Panc1 (cell line): Measurements from ENCODE around the gene CYB5A. TPM values are rescaled to one million over a fixed set of nuclear protein-coding genes. Genes with fewer than 3 reads are reported as not detected.

Experiments
- ATAC-seq: fragments of 200-7000 bp; cut with Tn5 transposase; 2 replicates; pipeline ENCODE4 v1.9.1; 2020; ENCODE audit warnings: mild to moderate bottlenecking, moderate library complexity
- BruUV-seq: library from RNA; stranded (reverse); fragments of 400-500 nt; replicated peaks from 2 replicates; lab custom pipeline; 2021; lab: Mats Ljungman, UMichigan
- CTCF ChIA-PET: fragments of 300-600 bp; sonication (Branson Sonifier 250); formaldehyde crosslinking; loops from one replicate; lab custom pipeline; 2022; ENCODE audit warnings: antibody characterized with exemption; lab: Charles Lee
- POLR2A ChIA-PET: fragments of 300-600 bp; sonication (Branson Sonifier 250); formaldehyde crosslinking; loops from one replicate; lab custom pipeline; 2022; ENCODE audit warnings: antibody characterized with exemption; lab: Charles Lee
- DNase-seq: peaks from one replicate; pipeline ENCODE4 v3.0.0-alpha.2; 2010; ENCODE audit warnings: low read depth, low spot score
- H3K27ac ChIP-seq: 2 replicates; pipeline ENCODE4 v1.5.1; 2011; ENCODE audit warnings: mild to moderate bottlenecking, low read length, inconsistent platforms
- H3K27me3 ChIP-seq: fragments of 200-500 bp; sonication (Bioruptor generic); 2 replicates; pipeline ENCODE4 v1.6.0; 2014; ENCODE audit warnings: low read length, inconsistent platforms; ENCODE audit not compliant: control insufficient read depth, insufficient read depth
- H3K36me3 ChIP-seq: fragments of 200-500 bp; sonication (Bioruptor generic); 2 replicates; pipeline ENCODE4 v1.5.1; 2014; ENCODE audit warnings: inconsistent platforms, mild to moderate bottlenecking, low read length, moderate library complexity; ENCODE audit not compliant: control insufficient read depth, insufficient read depth
- H3K4me1 ChIP-seq: 2 replicates; pipeline ENCODE4 v1.5.1; 2011; ENCODE audit warnings: inconsistent platforms, mild to moderate bottlenecking, low read length, moderate library complexity; ENCODE audit not compliant: control insufficient read depth, insufficient read depth
- H3K4me3 ChIP-seq, 2 experiments: 2 replicates each; pipeline ENCODE4 v1.5.1; 2011 to 2012; ENCODE audit warnings: low read depth in 2 of 2, low read length in 2 of 2, mild to moderate bottlenecking in 2 of 2, inconsistent platforms in 1 of 2, moderate library complexity in 1 of 2
- H3K9me3 ChIP-seq: fragments of 200-500 bp; sonication (Bioruptor generic); 2 replicates; pipeline ENCODE4 v1.5.1; 2014; ENCODE audit warnings: low read depth, mild to moderate bottlenecking, inconsistent platforms, low read length, moderate library complexity; ENCODE audit not compliant: control insufficient read depth, insufficient read depth
- POLR2AphosphoS5 ChIP-seq: IDR thresholded peaks from 2 replicates; pipeline ENCODE4 v1.6.1; 2012; ENCODE audit warnings: mild to moderate bottlenecking, low read depth, low read length, moderate library complexity
- SIN3A ChIP-seq: IDR thresholded peaks from 2 replicates; pipeline ENCODE4 v1.6.1; 2012; ENCODE audit warnings: low read depth, mild to moderate bottlenecking, low read length, moderate library complexity, borderline replicate concordance; ENCODE audit not compliant: insufficient read depth
- TCF7L2 ChIP-seq: IDR thresholded peaks from 2 replicates; pipeline ENCODE4 v1.6.1; 2011; ENCODE audit warnings: mild to moderate bottlenecking, low read depth, low read length, inconsistent platforms
- in situ Hi-C: cut with HindIII; loops from 2 replicates; pipeline ENCODE4 v1.10.0; 2016; ENCODE audit warnings: low sequenced_read_pairs, low pct_unique_long_range_greater_than_20kb
- intact Hi-C: fragments of 100-400 bp; cut with micrococcal nuclease; formaldehyde crosslinking; loops from one replicate; pipeline ENCODE4 v1.10.0; 2022; ENCODE audit not compliant: unreplicated experiment
- total RNA-seq: library from RNA; stranded (reverse); gene quantifications from one replicate; pipeline ENCODE4 v1.2.1, GENCODE V29; 2021; ENCODE audit not compliant: unreplicated experiment
- TF ChIP-seq, protein P1 (sequence below), 2 experiments: IDR thresholded peaks; 2 replicates each; pipeline ENCODE4 v1.6.1; 2011 to 2012; ENCODE audit warnings: low read depth in 2 of 2, control low read depth in 1 of 2, low read length in 1 of 2, mild to moderate bottlenecking in 1 of 2, moderate library complexity in 1 of 2; ENCODE audit not compliant: insufficient read depth in 1 of 2
- TF ChIP-seq, protein P2 (sequence below): fragments of 450-650 bp; IDR thresholded peaks from 2 replicates; pipeline ENCODE4 v1.5.1; 2017; ENCODE audit warnings: mild to moderate bottlenecking

Gene CYB5A
- total RNA-seq, 1 experiment from 2014 or later = 51.3 TPM

DNA sequence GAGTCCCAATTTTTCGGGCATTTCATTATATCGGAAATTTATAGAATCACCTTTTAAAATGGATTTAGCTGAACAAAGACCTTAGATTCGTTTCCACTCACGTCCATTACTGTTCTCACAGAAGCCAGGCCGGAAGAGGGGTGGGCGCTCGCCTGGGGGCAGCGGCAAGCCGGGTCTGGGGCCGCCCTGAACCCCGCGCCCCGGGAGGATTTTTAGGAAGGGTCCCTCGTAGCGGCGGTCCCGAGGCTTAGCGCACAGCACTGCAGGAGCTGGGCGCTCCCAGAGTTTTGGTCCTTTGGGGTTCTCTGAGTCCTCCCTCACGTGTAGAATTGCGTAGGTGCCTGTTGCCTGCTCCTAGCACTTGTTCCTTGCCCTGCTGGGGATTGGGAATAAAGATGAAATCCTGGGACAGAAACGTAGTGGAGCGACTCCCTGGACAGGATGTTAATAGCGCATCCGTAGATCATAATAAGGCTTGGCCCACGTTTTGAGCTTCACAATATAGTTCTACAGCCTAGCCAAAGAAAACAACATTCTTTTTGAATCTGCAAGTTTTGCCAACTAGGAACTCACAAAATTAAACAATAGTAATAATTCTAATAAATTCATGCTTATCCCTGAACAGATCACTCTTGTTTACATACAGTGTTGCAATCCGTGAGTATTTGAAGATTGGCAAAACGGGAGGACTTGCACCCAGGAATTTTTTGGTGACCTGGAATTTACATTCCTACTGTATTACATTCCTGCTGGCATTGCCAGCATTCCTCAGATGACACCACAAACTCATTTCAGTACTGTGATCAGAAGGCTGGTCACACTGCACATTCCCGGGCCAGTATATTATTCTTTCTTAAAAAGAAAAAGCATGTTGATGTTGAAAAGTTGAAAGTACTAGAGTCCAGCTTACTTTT is 24.8 kb upstream of the CYB5A start:
- Histone ChIP-seq H3K27me3 (no peaks in the 10 kb centered on the region; the same call in 1 of the 2 replicates), H3K4me3 (no peak overlapping the region), H3K36me3 (no peaks in the 10 kb centered on the region), H3K4me1 (0 out of 2 replicates have a peak, but pooled peaks cover 4% of the 10 kb centered on the region), H3K27ac (no peak overlapping the region), H3K9me3 (no peaks in the 10 kb centered on the region)
- CTCF ChIA-PET = interaction anchor here (0.6 to 0.7 kb wide), 2 partner anchors 98 to 236 kb away, joined by 3 to 5 read pairs; no protein-coding TSS in a partner anchor
- in situ Hi-C loops (no loop called here), intact Hi-C loops (no loop called here)
- POLR2A ChIA-PET = no interaction called here
- DNase-seq (no peak), ATAC-seq (peak; percentile 82)
- BruUV-seq = no TSS peak
- TF ChIP-seq SIN3A = no peak
- TF ChIP-seq, protein P1, sequence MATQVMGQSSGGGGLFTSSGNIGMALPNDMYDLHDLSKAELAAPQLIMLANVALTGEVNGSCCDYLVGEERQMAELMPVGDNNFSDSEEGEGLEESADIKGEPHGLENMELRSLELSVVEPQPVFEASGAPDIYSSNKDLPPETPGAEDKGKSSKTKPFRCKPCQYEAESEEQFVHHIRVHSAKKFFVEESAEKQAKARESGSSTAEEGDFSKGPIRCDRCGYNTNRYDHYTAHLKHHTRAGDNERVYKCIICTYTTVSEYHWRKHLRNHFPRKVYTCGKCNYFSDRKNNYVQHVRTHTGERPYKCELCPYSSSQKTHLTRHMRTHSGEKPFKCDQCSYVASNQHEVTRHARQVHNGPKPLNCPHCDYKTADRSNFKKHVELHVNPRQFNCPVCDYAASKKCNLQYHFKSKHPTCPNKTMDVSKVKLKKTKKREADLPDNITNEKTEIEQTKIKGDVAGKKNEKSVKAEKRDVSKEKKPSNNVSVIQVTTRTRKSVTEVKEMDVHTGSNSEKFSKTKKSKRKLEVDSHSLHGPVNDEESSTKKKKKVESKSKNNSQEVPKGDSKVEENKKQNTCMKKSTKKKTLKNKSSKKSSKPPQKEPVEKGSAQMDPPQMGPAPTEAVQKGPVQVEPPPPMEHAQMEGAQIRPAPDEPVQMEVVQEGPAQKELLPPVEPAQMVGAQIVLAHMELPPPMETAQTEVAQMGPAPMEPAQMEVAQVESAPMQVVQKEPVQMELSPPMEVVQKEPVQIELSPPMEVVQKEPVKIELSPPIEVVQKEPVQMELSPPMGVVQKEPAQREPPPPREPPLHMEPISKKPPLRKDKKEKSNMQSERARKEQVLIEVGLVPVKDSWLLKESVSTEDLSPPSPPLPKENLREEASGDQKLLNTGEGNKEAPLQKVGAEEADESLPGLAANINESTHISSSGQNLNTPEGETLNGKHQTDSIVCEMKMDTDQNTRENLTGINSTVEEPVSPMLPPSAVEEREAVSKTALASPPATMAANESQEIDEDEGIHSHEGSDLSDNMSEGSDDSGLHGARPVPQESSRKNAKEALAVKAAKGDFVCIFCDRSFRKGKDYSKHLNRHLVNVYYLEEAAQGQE (IDR thresholded peaks at IDR 0.05; ENCODE audit: insufficient read depth in 1 of 2, low read depth in 2 of 2, low read length in 1 of 2) = no peak
- TF ChIP-seq, protein P2, sequence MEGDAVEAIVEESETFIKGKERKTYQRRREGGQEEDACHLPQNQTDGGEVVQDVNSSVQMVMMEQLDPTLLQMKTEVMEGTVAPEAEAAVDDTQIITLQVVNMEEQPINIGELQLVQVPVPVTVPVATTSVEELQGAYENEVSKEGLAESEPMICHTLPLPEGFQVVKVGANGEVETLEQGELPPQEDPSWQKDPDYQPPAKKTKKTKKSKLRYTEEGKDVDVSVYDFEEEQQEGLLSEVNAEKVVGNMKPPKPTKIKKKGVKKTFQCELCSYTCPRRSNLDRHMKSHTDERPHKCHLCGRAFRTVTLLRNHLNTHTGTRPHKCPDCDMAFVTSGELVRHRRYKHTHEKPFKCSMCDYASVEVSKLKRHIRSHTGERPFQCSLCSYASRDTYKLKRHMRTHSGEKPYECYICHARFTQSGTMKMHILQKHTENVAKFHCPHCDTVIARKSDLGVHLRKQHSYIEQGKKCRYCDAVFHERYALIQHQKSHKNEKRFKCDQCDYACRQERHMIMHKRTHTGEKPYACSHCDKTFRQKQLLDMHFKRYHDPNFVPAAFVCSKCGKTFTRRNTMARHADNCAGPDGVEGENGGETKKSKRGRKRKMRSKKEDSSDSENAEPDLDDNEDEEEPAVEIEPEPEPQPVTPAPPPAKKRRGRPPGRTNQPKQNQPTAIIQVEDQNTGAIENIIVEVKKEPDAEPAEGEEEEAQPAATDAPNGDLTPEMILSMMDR = no peak
- peak; percentile 25; the same call in 1 of the 2 replicates for TF ChIP-seq TCF7L2
- TF ChIP-seq POLR2AphosphoS5 = no peak

DNA sequence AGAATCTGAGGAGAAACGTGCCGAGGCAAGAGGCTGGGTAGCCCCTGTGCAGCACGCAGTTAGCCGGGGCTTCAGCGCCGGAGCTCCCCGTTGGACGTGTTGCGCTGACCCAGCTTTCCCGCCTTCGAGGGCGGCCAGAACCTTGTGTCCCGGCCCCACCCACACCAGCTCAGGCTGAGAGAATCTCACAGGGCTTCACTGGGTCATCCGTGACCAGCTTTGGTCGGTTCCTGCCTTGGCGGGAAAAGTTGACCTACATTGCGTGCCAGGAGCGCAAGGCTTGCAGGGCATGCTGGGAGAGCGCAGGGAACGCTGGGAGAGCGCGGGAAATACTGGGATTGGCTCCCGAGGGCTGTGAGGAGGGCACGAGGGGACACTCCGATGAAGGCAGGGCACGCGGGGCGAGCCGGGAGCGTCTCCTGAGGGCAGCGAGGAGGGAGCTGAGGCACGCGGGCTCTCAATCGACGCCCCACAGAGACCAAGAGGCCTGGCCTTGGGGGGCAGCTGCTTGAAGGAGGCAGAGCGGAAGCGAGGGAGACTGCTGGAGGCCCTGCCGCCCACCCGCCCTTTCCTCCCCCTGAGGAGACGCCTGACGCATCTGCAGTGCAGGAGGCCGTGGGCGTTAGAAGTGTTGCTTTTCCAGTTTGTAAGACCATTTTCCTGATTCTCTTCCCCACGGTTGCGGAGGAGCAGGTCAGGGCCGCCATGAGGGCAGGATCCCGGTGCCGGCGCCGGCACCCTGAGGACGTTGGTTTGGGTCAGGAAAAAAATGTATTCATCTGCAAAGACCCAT is 23.9 kb upstream of the CYB5A start, which contains the start of gene C18orf63:
C18orf63 (plus strand) TSS at position 376 of the 793 bp plus-strand sequence. CDS start 2,027 bp downstream, outside the sequence.
- H3K36me3 ChIP-seq = no peaks in the 10 kb centered on the region
- TF ChIP-seq, protein P2 = no peak
- TF ChIP-seq, protein P1 (IDR thresholded peaks at IDR 0.05; ENCODE audit: insufficient read depth in 1 of 2, low read depth in 2 of 2, low read length in 1 of 2) = no peak
- TF ChIP-seq SIN3A = no peak
- ATAC-seq (no peak), DNase-seq (no peak)
- H3K9me3 ChIP-seq = no peaks in the 10 kb centered on the region
- intact Hi-C loops (no loop called here), in situ Hi-C loops (no loop called here)
- CTCF ChIA-PET = interaction anchor here (0.6 to 0.7 kb wide), 2 partner anchors 99 to 237 kb away, joined by 3 to 5 read pairs; no protein-coding TSS in a partner anchor
- BruUV-seq = no TSS peak
- POLR2A ChIA-PET = no interaction called here
- H3K4me3 ChIP-seq = no peak within 1 kb of the TSS
- H3K4me1 ChIP-seq = 0 out of 2 replicates have a peak, but pooled peaks cover 4% of the 10 kb centered on the region
- H3K27me3 ChIP-seq = no peaks in the 10 kb centered on the region; the same call in 1 of the 2 replicates
- H3K27ac ChIP-seq = no peak within 1 kb of the TSS
